ENCODE data around the gene C1orf167.

Gene C1orf167

DNA sequence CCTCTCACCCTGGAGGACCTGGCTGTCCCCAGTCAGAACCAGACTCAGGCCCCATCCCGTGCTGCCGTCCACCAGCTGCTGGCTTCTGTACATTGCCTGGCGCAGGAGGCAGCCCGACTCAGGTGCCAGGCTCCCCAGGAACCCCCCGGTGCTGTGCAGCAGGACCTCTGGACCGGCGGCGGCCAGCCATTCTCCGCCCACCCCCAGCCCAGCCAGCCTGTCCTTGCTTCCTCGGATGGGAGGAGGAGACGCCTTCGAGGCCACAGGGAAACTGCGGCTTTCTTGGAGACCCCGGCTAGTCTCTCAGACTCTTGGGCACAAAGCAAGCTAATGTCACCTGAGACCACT is 4.4 kb downstream of the C1orf167 start:
- H3K27ac ChIP-seq = no peak overlapping the region
- TF ChIP-seq, protein P1, sequence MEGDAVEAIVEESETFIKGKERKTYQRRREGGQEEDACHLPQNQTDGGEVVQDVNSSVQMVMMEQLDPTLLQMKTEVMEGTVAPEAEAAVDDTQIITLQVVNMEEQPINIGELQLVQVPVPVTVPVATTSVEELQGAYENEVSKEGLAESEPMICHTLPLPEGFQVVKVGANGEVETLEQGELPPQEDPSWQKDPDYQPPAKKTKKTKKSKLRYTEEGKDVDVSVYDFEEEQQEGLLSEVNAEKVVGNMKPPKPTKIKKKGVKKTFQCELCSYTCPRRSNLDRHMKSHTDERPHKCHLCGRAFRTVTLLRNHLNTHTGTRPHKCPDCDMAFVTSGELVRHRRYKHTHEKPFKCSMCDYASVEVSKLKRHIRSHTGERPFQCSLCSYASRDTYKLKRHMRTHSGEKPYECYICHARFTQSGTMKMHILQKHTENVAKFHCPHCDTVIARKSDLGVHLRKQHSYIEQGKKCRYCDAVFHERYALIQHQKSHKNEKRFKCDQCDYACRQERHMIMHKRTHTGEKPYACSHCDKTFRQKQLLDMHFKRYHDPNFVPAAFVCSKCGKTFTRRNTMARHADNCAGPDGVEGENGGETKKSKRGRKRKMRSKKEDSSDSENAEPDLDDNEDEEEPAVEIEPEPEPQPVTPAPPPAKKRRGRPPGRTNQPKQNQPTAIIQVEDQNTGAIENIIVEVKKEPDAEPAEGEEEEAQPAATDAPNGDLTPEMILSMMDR (conservative IDR thresholded peaks at IDR 0.05) = no peak

DNA sequence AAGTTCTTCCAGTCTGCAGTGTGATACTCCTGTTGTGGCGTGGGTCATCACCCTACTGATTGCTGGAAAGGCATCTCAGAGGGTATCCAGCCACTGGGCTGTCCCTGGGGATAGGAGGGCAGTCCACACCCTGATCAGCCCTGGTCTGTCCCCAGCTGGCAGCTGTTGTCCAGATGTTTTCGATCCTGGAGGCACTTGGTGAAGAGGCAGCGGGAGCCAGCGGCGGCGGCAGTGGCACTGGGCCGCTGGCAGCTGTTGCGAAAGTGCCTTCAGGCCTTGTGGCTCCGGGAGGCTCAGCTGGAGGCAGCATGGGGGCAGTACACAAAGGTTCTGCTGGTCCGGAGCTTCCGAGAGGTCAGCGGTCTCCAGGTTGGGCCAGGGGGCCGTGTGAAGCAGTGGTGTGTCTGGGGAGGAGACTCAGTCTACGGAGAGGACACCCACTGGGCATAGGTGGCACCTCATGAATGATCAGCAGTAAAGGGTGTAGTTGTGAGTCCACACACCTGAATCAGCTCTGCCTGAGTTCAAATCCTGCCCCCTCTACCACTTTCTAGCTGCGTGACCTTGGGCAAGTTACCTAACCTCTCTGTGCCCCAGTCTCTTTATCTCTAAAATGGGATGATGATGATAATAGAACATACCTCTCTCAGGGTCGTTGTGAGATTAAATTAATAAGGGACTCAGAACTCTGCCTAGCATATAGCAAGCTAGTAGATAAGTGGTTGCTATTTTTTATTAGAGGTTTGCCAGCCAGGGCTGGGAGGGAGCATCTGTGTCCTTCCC is 6.1 kb downstream of the C1orf167 start:
- H3K27ac ChIP-seq = no peak overlapping the region
- TF ChIP-seq, protein P1 (conservative IDR thresholded peaks at IDR 0.05) = no peak

- no peak overlapping the region for H3K27ac ChIP-seq
- TF ChIP-seq, protein P1 (conservative IDR thresholded peaks at IDR 0.05) = no peak
Observed at GRCh38 chr1:11768821-11769220, 6.8 kb downstream of the C1orf167 start.

DNA sequence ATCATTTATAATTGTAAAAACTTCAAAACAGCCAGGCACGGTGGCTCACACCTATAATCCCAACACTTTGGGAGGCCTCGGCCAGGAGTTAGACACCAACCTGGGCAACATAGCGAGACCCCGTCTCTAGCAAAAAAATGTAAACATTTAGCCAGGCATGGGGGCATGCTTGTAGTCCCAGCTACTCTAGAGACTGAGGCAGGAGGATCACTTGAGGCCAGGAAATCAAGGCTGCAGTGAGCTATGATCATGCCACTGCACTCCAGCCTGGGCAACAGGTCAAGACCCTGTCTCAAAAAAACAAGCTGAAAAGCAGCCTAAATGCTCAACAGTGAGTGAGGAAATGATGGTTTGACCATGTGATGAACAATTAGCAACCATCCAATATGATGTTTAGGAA is 7.3 kb downstream of the C1orf167 start:
- TF ChIP-seq, protein P1 (conservative IDR thresholded peaks at IDR 0.05) = no peak

DNA sequence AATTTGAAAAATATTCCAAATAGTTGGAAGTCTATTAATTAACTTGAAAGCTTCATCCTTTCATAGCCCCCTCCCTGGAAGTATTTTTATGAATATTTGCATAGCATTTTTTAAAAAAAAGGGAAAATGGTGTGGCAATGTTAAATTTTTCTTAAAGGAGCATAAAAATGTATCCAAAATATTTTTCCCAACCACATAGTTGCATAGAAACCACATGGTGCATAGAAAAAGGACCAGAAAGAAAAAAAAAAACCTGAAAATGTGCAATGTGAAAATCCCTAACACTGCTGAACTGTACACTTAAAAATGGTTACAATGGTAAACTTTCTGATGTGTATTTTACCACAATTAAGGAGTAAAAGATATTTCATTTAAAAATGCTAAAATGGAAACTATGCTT is 8.0 kb downstream of the C1orf167 start:
- TF ChIP-seq, protein P1 (conservative IDR thresholded peaks at IDR 0.05) = no peak
- H3K27ac ChIP-seq = no peak overlapping the region

More for the DNA sequence above, 7.3 kb downstream of the C1orf167 start:
- no peak overlapping the region for H3K27ac ChIP-seq

DNA sequence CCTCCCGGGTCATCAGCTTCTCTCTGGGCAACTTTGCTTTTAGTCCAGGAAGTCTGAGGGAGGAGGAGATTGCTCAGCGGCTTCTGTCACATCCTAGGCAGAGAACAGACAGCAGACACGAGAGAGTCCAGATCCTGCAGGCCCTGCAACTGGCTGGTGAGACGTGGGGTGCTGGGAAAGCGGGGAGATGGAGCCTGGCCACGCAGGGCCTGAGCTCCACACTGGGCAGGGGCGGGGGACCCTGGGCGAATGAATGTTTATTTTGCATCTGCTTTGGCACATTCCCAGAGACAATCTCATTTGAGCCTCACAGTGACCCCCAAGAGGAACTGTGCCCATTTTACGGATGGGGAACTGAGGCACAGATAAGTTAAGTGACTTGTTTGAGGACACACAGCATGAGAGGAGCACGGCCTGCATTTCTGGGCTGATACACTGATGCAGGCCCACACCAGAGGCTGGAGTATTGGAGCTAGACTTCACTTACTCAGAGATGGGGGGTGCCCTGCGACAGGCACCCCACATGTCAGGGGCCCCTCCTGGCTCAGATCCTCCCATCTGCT is 9.6 kb downstream of the C1orf167 start:
- no peak overlapping the region for H3K27ac ChIP-seq
- TF ChIP-seq, protein P1 (conservative IDR thresholded peaks at IDR 0.05) = no peak

GRCh38 chr1:11772458-11772857 is 10.5 kb downstream of the C1orf167 start:
- no peak overlapping the region for H3K27ac ChIP-seq
- TF ChIP-seq, protein P1 (conservative IDR thresholded peaks at IDR 0.05) = no peak
